Left kidney (tissue), 2 donors: ENCODE results near the gene EIF4A3. TPM values are rescaled to one million over a fixed set of nuclear protein-coding genes. Genes with fewer than 3 reads are reported as not detected.

Experiments
- DNase-seq: peaks from one replicate; pipeline ENCODE4 v3.0.0-alpha.2; 2013
- polyA plus RNA-seq: library from polyadenylated mRNA; unstranded; fragments of 120-200 nt; gene quantifications from one replicate; pipeline ENCODE4 v1.2.1, GENCODE V29; 2013; ENCODE audit not compliant: insufficient read length

Gene EIF4A3
- polyA plus RNA-seq, 1 donor = 106 TPM

DNA sequence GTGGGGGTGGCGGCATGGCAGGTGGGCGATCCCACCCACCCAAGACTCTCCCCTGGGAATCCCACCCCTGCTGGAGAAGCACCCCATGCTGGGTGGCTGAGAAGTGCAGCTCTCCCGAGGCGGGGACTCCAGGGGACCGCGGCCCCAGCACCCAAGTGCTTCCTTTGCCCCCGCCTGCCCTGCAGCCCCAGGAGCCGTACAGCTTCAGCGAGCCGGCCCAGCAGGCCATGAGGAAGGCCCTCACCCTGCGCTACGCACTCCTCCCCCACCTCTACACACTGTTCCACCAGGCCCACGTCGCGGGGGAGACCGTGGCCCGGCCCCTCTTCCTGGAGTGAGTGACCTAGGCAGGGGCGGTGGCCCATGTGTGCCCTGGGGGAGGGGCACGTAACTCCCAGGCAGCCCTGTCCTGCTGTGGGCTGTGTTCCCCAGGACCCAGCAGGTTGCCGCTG, 33.9 kb downstream of the EIF4A3 start:
- no peak for DNase-seq

- DNase-seq = no peak
Measured at GRCh38 chr17:80112471-80113032, 34.4 kb downstream of the EIF4A3 start.

DNA sequence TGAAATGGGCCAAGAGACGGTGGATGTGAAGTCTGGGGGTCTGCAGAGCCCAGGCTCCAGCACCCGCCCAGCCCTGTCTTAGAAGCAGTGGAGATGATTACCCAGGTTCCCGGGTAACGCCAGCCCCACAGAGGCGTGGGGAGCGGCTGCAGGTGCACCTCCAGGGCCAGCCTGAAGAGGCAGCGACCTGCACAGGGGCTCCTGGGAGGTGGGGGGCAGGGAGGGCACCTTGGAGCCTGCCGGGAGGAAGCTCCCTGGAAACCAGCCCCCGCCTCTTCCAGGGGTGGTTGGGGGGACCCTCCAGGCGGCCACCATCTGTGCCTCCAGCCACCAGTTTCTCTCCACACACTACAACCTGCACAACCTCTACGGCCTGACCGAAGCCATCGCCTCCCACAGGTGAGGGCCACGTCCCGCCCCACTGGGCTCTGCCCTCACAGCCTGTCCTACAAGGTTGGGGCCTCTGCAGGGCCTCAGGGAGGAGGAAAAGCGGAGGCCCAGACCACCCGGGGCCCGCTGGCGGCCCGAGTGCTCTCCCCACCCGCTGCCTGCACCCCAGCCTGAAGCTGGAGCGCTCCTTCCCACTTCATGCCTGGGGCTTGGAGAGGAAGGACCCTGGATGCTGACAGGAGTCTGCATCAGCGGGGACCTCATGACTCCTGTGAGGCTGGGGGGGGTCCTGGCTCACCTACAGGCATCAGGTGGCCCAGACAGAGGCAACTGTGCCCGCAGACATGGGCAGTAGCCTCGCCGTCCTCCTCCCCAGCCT, 35.0 kb downstream of the EIF4A3 start:
- no peak for DNase-seq

GRCh38 chr17:80110927-80111701, 35.8 kb downstream of the EIF4A3 start:
- no peak for DNase-seq

GRCh38 chr17:80110447-80110812, 36.5 kb downstream of the EIF4A3 start:
- DNase-seq = no peak

GRCh38 chr17:80109713-80110446, 37.0 kb downstream of the EIF4A3 start:
- DNase-seq = no peak

DNA sequence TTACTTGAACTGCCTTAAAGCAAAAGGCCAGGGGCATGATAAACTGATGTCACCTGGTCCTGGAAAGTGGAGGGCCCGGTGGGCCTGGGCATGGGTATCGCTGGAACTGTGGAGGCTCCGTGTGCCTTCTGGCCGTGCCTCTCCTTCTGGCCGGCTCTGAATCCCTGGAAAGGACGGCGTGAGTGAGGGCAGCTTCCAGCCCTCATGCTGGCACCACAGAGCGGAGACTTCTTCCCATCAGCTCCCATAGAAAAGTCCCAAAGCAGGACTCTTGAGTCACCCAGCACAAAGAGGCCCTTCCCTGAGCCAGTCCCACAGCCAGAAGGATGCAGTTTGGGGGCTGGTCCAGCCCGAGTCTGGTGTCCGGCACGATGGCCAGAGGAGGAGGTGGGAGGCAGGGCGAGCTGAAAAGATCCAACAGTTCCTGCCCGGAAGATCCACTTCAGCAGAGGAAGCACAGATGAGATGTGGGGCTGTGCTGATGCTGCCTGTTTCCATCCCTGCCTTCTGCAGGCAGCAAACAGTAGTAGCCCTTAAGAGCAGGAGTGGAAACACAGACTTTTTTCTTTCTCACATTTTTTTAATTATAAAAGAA, 37.8 kb downstream of the EIF4A3 start:
- no peak for DNase-seq

GRCh38 chr17:80108036-80108971, 38.6 kb downstream of the EIF4A3 start:
- DNase-seq = no peak

DNA sequence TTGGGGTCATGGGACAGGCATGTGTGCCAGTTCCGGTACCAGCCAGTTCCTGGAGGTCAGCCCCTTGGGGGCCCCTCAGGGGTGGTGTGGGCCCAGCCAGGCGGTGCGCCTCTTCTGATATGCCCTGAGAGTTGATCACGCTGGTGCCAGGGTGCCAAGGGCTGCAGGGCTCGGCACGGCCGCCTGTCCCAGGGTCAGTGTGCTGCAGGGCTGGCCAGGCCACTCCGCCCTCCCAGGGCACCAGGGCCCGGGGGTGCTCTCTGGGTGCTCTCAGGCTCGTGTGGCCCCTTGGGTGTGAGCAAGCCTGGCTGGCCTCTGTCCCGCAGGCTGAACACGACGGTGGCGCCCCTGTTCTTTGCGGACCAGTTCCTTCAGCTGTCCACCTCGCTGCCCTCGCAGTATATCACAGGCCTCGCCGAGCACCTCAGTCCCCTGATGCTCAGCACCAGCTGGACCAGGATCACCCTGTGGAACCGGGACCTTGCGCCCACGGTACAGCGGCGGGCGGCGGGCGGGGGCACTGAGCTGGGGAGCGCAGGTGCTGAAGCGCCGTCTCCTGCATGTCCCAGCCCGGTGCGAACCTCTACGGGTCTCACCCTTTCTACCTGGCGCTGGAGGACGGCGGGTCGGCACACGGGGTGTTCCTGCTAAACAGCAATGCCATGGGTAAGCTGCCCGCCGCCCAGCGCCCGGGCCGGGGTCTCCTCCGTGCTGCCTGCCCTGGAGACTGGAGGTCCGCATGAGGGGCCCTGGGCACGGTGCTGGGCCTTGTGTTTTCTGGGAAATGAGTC, 39.5 kb downstream of the EIF4A3 start:
- DNase-seq = no peak

DNA sequence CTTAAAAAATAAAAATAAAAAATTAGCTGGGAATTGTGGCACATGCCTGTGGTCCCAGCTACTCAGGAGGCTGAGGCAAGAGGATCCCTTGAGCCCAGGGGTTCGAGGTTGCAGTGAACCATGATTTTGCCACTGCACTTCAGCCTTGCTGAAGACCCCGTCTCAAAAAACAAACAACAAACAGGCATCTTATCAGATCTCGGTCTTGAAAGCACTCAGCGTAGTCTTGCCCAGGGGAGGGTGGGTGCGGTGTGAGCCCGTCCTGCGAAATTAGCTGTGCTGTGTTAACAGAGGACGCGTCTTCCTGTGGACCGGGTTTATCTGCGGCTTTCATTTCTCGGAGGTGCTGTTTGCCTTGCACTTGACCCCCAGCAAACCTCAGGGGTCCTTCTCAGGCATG, 40.2 kb downstream of the EIF4A3 start:
- no peak for DNase-seq

DNA sequence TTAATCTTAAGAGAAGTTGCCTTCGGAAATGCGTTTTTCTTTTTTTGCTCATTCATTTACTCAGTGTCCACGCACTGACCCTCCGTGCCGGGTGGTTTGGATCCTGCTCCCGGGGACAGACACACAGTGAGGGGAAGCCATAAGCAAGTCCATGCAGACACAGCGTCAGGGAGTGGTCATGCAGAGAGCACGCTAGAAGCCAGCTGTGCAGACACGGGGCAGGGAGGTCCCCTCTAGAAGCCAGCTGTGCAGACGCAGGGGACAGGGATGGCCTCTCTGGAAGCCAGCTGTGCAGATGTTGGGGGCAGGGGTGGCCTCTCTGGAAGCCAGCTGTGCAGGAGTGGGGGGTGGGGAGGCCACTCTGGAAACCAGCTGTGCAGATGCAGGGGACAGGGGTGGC, 40.8 kb downstream of the EIF4A3 start:
- DNase-seq = no peak

DNA sequence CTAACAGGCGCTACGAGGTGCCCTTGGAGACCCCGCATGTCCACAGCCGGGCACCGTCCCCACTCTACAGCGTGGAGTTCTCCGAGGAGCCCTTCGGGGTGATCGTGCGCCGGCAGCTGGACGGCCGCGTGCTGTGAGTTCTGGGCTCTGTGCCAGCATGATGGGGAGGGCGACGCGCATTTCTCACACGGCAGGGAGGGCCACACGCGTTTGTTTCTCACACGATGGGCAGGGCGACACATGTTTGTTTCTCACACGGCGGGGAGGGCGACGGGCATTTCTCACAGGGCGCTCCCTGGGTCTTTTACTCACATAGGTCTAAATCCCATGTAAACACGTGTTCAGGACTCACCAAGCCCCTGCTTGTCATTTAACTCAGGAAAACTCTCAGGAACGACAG, 41.2 kb downstream of the EIF4A3 start:
- DNase-seq = no peak

DNA sequence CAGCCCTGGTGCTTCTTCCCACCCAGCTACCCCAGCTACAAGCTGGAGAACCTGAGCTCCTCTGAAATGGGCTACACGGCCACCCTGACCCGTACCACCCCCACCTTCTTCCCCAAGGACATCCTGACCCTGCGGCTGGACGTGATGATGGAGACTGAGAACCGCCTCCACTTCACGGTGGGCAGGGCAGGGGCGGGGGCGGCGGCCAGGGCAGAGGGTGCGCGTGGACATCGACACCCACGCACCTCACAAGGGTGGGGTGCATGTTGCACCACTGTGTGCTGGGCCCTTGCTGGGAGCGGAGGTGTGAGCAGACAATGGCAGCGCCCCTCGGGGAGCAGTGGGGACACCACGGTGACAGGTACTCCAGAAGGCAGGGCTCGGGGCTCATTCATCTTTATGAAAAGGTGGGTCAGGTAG, 42.0 kb downstream of the EIF4A3 start:
- no peak for DNase-seq

GRCh38 chr17:80104321-80104955, 42.5 kb downstream of the EIF4A3 start:
- DNase-seq = no peak

- no peak for DNase-seq
Measured at GRCh38 chr17:80103449-80104085, 43.4 kb downstream of the EIF4A3 start.

- no peak for DNase-seq
Measured at GRCh38 chr17:80102664-80103448, 44.1 kb downstream of the EIF4A3 start.

GRCh38 chr17:80101946-80102663, 44.8 kb downstream of the EIF4A3 start:
- DNase-seq = no peak
